GM11168 (cell line): ENCODE results near the gene PHEX.

ENCODE experiments used
- in situ Hi-C: fragments of 300-500 bp; cut with MboI; formaldehyde crosslinking; loops from one replicate; pipeline ENCODE4 v1.12.0; 2022; ENCODE audit warnings: low sequenced_read_pairs; ENCODE audit not compliant: unreplicated experiment

The PHEX gene

GRCh38 chrX:22095286-22095685 lies 63.2 kb downstream of the PHEX start:
- in situ Hi-C loops: no loop called here

- in situ Hi-C loops: no loop called here
These were observed 63.7 kb downstream of the PHEX start for GRCh38 chrX:22095856-22096255.

- in situ Hi-C loops: no loop called here
These were observed 65.0 kb downstream of the PHEX start for GRCh38 chrX:22097012-22097694.

GRCh38 chrX:22105231-22105630 lies 73.1 kb downstream of the PHEX start:
- in situ Hi-C loops: loop anchor here (25.0 kb wide), 1 partner anchor 657 kb away; no protein-coding TSS in a partner anchor

- in situ Hi-C loops: loop anchor here (25.0 kb wide), 1 partner anchor 656 kb away; no protein-coding TSS in a partner anchor
These were observed 73.8 kb downstream of the PHEX start for GRCh38 chrX:22105971-22106370.

GRCh38 chrX:22109442-22109841 lies 77.3 kb downstream of the PHEX start:
- in situ Hi-C loops: loop anchor here (25.0 kb wide), 1 partner anchor 653 kb away; no protein-coding TSS in a partner anchor

GRCh38 chrX:22110729-22111494 lies 78.8 kb downstream of the PHEX start:
- in situ Hi-C loops: loop anchor here (25.0 kb wide), 1 partner anchor 651 kb away; no protein-coding TSS in a partner anchor

- in situ Hi-C loops: loop anchor here (25.0 kb wide), 1 partner anchor 645 kb away; no protein-coding TSS in a partner anchor
These were observed 84.8 kb downstream of the PHEX start for GRCh38 chrX:22116605-22117546.

GRCh38 chrX:22117633-22118032 lies 85.5 kb downstream of the PHEX start:
- in situ Hi-C loops: loop anchor here (25.0 kb wide), 1 partner anchor 645 kb away; no protein-coding TSS in a partner anchor

GRCh38 chrX:22118161-22118830 lies 86.2 kb downstream of the PHEX start:
- in situ Hi-C loops: loop anchor here (25.0 kb wide), 1 partner anchor 644 kb away; no protein-coding TSS in a partner anchor

- in situ Hi-C loops: loop anchor here (25.0 kb wide), 1 partner anchor 641 kb away; no protein-coding TSS in a partner anchor
These were observed 89.0 kb downstream of the PHEX start for GRCh38 chrX:22121161-22121560.

GRCh38 chrX:22122510-22122909 lies 90.4 kb downstream of the PHEX start:
- in situ Hi-C loops: loop anchor here (25.0 kb wide), 1 partner anchor 640 kb away; no protein-coding TSS in a partner anchor

- in situ Hi-C loops: loop anchor here (25.0 kb wide), 1 partner anchor 638 kb away; no protein-coding TSS in a partner anchor
These were observed 92.0 kb downstream of the PHEX start for GRCh38 chrX:22124098-22124497.

GRCh38 chrX:22125481-22125880 lies 93.4 kb downstream of the PHEX start:
- in situ Hi-C loops: no loop called here

GRCh38 chrX:22126327-22126726 lies 94.2 kb downstream of the PHEX start:
- in situ Hi-C loops: no loop called here

GRCh38 chrX:22128961-22129360 lies 96.8 kb downstream of the PHEX start:
- in situ Hi-C loops: no loop called here

GRCh38 chrX:22134681-22135080 lies 102.6 kb downstream of the PHEX start:
- in situ Hi-C loops: no loop called here

GRCh38 chrX:22135171-22135711 lies 103.1 kb downstream of the PHEX start:
- in situ Hi-C loops: no loop called here
